GM18858 (cell line): Measurements from ENCODE around the gene UMODL1.
"Not testable (repeated sequence)": the region's sequence is repeated elsewhere in the genome, so short reads cannot be mapped to it uniquely, and the experiment has no call there.

Experiments used
- ATAC-seq: cut with Tn5 transposase; IDR thresholded peaks from one replicate; pipeline ENCODE4 v1.9.1; 2021; ENCODE audit not compliant: unreplicated experiment

UMODL1 gene

DNA sequence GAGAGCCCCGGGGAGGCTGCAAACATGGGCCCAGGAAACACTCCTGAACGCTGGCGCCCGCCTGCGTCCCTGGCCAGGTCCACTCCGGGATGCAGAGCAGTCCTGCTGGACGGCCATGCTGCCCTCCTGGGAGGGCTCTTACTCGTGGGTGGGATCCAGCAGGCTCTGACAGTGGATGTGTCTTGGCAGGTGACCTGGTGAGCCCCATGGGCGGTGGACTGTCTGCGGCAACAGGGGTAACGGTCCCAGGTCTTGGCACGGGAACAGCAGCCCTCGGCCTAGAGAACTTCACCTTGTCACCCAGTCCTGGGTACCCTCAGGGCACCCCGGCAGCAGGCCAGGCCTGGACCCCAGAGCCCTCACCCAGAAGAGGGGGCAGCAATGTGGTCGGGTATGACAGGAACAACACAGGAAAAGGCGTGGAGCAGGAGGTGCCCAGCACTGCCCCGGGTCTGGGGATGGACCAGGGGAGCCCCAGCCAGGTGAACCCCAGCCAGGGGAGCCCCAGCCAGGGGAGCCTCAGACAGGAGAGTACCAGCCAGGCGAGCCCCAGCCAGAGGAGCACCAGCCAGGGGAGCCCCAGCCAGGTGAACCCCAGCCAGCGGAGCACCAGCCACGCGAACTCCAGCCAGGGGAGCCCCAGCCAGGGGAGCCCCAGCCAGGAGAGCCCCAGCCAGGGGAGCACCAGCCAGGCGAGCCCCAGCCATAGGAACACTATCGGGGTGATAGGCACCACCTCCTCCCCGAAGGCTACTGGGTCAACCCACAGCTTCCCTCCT, 39.8 kb downstream of the UMODL1 start:
- ATAC-seq: no peak

DNA sequence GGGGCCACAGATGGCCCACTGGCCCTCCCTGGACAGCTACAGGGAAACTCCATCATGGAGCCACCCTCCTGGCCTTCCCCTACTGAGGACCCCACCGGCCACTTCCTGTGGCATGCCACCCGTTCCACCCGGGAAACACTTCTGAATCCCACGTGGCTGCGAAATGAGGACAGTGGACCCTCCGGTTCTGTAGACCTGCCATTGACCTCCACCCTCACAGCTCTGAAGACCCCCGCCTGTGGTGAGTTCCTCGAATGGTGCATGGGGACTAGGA, 40.3 kb downstream of the UMODL1 start:
- no peak for ATAC-seq

DNA sequence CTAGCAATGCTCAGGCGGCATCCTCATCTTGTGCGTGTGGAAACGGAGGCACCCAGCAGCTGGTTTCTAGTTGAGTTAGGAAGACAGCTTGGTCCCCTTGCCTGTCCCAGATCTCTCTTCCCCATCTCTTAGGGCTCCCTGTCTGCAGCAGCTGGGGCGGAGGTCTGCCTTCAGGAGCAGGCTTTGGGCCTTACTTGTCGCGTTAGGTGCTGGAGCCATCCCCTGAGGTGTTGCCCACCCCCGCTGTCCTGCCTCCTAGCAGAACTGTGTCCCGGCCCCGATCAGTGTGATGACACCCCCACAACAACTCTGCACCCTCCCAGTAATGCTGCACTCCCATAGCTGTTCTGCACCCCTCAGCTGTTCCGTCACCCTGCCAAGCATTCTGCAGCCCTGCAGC, 40.7 kb downstream of the UMODL1 start:
- no peak for ATAC-seq

DNA sequence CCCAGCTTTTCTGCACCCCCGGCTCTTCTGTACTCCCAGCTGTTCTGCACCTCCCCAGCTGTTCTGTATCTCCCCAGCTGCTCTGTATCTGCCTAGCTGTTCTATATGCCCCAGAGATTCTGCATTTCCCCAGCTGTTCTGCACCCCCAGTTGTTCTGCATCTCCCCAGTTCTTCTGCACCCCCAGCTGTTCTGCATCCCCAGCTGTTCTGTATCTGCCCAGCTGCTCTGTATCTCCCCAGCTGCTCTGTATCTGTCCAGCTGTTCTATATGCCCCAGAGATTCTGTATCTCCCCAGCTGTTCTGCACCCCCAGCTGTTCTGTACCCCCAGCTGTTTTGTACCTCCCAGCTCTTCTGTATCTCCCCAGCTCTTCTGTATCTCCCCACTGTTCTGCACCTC, 41.1 kb downstream of the UMODL1 start:
- no peak for ATAC-seq

DNA sequence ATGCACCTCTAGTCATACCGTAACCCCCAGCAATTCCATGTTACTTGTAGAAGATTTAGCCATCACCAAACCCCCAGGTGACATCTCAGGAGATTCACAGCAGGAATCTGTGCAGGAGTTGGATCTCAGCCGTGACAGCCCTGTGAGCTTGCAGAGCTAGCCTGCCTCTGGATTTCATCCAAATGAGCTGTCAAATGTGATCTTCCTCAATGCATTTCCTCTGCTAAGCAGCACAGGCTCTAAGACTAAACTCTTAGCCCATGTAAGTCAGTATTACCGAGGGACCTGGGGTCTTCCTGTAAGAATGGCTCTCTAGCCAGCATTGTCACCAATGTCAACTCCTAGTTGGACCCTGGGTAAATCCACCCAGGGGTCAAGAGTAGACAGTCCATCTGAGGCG, 41.7 kb downstream of the UMODL1 start:
- ATAC-seq: no peak

DNA sequence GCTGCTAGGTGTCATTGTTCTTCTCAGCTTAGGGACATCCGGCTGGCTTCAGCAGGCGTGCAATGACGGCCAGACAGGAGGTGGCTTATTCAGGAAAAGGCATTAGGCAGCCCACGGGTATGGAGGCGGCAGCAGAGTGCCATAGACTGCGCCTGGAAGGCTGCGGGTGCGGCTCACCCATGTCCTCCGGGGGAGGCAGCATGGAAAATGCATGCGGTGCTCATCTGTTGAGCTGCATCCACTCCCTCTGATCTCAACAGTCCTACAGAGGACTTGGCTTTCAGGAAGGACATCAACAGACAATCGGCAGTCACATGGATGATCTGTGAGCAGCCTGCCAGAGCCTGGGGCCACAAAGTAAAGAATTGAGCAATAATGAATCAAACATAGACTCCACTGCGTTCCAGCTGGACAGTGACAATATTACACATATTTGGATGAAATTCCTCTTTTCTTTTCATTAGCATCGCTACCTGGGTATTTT, 42.9 kb downstream of the UMODL1 start:
- ATAC-seq: no peak

DNA sequence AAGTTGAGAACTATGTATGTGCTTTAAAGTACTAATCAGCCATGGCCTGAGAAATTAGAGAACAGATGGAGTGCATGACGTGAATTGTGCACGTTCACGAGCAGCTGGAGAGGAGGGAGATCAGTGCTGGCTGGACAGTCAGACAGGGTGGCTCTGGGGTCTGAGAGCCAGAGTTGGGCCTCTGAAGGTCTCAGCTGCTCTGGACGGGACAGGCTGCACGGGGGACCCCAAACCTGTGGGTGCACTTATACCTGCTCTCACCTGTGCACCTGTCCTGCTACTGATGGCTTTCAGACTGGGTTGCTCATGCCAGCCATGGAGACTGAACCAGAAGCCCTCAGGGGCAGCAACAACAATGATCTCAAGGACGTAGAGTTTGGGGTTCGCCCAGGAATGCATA, 43.5 kb downstream of the UMODL1 start:
- no peak for ATAC-seq

DNA sequence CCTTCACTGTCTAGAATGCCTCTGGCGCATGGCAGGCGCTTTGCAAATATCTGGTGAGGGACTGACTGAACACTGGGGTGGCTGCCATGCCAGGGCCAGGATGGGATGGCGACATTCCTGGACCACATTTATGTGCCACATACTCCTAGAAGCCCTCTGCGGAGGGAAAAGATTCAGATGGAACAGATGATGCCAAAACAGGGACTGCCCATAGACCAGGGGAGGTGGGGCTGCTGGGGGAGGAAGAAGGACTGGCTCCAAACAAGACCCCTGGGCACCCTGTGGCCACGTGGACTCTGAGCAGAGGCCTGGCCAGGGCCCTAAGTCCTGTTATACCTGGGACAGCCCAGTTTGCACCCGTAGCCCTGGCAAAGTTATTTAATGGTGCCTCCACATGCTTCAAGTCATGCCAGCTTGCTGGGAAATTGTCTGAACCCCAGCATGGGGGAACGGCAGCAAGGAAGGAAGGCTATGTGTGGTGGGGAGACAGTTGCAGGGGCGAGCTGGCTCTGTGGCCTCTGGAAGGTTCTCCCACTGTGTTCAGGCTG, 44.1 kb downstream of the UMODL1 start:
- ATAC-seq: no peak

DNA sequence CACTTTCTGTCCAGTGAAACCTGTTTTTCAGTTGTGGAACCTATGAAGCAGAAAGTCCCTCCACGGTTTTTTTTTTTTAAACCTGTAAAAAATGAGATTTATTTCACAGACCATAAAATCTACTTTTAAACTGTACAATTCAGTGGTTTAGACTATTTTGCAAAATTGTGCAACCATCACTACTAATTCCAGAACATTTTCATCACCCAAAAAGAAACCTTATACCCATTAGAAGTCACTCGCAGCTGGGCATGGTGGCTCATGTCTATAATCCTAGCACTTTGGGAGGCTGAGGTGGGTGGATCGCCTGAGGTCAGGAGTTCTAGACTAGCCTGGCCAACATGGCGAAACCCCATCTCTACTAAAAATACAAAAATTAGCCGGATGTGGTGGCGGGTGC, 45.4 kb downstream of the UMODL1 start:
- not testable (repeated sequence) for ATAC-seq

DNA sequence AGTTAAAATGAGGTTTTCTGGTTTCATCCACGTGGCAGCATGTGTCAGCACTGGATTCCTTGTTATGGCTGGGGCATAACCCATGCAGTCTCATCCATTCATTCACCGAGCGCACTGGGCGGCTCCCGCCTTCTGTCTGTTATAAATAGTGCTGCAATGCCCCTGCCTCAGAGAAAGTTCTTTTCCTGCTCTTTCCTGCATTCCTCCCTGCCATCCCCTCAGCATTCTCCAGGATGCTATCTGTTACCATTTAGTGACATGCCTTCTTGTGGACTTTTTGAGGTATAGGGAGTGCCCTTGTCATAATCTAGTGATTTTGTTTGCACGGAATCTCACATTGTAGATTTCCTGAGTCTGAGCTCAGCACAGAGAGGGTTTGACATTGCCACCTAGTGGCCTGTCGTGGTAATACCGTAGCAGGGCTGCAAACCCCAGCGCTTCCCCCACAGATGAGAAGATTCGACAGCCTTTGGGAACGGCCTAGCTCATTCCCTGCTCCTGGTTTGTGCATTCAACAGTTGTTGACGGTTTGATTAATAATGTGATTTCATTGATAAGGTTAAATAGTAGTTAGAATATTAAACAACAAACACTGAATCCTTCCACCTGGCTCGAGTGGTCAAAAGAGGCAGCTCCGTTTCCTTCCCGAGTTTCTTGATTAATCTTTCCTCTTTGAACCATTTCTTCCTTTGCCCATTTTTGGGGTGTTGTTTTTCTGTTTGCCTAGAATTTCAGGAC, 46.3 kb downstream of the UMODL1 start:
- ATAC-seq: no peak

DNA sequence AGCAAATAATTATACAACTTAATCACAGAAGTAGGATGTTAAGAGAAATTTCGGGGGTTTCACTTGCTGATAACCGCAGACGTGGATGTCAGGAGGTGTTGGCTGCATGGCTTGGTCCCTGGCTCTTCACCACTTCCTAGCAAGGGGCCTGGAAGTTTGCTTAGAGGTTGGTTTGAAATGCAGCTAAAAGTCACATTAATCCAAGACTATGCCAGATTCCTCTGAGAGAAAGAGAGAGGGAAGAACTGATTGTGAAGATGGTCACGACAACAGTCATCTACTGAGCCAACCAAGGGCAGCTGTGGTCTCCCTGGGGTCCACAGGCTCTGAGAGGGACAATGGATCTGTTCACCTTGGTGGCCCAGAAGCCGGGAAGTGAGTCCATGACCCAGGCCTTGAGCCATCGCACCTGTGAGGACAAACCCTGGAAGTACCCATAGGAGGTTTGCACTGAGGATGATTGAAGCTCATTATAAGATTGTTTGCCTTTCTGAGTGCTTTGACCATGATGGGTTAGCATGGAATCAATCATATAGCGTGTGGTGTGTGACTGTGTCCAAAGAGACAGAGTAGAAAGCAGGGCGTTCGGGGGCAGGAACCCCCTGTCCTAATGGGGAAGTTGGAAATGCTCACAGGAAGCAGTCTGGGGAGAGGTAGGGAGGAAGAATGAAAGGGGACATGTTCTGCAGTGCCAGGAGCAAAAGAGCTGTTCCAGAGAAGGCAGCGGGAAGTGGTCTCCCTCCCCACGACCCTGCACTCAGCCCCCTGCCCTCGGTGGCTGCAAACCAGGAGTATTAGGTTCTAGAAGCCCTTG, 47.1 kb downstream of the UMODL1 start:
- no peak for ATAC-seq

DNA sequence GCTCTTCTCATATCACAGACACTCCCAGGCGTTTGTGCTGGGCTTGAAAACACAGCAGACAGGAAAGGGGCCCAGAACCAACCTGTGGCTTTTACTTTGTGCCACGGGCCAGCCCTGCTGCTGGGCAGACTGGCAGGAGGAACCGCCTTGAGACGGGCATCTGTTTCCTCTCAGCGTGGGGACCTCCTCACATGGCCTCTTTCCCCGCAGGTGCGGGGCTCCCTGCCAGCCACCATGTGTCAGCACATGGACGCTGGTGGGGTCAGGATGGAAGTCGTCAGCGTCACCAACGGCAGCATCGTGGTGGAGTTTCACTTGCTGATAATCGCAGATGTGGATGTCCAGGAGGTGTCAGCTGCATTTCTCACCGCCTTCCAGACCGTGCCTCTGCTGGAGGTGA, 47.8 kb downstream of the UMODL1 start:
- no peak for ATAC-seq

DNA sequence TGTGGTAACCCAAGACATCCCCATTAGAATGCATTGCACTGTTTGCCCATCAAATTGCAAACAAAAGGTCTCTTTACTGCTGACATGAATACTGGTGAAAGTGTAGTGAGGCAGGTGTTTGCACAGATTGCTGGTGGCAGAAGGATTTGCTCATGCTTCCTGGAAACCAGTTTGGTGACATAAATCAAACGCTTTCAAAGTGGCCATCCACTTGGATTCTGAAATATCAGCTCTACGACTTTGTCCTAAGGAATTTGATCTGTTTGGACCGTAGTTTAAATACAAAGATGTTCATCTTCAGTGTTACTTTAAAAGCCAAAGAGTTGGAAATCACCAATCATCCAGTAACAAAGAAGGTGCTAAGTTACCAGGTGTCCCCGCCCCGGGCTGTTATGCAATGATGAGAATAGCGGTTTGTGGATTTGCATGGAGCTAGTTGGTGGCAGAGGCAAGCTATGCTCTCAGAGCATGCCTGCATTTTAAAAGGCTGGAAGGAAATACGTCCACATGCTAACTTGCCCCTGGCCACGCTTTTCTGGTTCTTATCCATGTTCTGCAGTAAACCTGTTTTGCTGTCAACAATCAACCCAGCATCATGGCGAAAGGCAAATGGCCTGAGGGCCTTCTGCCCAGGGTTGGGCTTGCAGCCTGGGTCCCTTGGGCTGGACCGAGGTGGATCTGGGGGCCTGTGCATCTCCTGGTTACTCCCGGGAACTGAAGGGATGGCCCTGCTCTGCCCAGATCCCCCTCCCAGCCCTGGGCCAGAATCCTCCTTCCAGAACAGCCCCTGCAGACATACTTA, 49.2 kb downstream of the UMODL1 start:
- ATAC-seq: peak; percentile 43

DNA sequence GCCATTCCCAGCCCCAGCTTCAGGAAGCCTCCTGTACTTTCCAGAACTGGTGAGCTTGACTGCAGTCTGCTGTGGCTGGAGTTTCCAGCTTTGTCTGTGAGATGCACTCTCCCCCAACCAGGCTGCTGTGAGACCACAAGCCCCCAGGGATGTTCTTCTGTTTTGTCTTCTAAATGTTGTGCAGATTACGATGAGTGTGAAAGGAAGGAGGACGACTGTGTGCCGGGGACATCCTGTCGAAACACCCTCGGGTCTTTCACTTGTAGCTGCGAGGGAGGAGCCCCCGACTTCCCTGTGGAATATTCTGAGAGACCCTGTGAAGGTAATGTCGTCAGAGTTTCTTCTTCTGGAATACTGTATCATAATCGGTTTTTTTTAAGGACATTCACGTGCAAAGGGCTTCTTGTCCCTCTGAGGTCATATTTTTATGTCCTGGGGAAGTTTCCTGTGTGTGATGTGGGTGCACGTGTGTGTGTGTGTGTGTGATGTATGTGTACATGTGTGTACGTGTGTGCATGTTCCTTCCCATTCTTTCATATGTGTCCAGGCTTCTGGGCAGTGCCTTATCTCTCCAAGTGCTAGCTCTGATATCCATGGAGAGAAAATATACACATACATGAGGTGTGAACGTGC, 49.9 kb downstream of the UMODL1 start:
- no peak for ATAC-seq

DNA sequence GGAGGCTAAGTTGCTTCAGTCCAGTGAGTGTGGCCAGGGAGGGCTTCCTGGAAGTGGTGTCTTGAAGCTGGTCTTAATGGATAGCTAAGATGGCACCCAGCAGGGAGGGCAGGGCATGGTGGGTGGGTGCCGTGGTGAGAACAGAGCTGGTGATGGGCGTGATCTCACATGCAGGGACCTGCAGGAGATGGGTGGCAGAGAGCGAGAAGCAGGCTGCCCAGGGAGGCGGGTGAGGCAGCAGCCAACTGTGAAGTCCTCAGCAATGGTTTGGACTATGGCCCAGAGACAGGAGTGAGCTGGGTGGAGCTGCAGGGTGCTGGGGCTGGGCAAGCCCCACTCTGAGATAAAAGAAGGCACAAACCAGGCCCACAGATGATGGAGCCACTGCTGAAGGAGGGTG, 50.7 kb downstream of the UMODL1 start:
- ATAC-seq: no peak

DNA sequence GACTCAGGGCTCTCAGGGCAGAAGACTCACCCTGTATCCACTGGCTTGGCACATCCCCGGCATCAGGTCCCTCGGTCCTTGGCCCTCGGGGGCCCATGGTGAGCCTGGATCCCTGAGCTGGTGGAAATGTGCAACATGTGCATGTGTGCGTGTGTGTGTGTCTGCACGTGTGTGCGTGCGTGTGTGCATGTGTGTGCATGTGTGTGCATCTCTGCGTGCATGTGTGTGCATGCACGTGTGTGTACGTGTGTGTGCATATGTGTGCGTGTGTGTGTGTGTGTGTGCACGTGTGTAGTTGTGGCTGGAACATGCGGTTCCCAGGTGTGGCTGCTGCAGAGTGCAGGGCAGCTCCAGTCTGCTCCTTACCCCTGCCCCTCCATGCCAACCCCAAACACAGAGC, 51.3 kb downstream of the UMODL1 start:
- ATAC-seq: no peak

DNA sequence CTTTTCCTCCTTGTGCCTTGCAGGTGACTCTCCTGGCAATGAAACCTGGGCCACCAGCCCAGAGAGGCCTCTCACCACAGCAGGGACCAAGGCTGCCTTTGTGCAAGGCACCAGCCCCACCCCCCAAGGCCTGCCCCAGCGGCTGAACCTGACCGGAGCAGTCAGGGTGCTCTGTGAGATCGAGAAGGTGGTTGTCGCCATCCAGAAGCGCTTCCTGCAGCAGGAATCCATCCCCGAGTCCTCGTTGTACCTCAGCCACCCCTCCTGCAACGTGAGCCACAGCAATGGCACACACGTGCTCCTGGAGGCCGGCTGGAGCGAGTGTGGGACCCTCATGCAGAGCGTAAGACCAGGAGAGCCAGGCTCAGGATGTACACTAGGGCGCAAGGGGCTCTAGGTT, 51.7 kb downstream of the UMODL1 start:
- no peak for ATAC-seq

DNA sequence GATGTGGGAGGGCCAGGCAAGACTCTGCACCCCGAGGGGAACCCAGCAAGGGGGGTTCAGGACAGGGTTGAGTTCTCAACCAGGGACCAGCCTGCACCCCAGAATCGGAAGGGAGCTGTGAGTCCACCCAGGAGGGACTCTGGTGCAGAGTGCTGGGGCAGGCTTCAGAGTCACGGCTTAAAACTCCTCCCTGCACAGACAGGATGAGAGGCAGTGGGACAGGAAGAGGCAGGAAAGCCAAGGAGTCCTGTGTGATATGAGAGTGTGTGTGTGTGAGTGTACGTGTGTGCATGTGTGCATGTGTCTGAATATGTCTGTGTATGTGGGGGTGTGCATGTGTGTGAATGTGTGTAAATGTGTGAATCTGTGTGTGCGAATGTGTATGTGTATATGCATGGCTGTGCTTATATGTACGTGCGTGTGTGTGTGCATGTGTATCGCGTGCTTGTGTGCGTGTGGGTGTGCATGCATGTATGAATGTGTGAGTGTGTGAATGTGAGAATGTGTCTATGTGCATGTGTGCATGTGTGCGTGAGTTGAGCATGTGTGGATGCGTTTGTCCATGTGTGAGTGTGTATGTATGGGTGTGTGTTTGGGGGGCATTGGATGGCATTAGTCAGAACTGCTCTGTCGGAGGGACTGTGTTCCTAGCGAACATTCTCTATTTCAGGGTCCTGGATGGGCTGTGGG, 52.2 kb downstream of the UMODL1 start:
- no peak for ATAC-seq

DNA sequence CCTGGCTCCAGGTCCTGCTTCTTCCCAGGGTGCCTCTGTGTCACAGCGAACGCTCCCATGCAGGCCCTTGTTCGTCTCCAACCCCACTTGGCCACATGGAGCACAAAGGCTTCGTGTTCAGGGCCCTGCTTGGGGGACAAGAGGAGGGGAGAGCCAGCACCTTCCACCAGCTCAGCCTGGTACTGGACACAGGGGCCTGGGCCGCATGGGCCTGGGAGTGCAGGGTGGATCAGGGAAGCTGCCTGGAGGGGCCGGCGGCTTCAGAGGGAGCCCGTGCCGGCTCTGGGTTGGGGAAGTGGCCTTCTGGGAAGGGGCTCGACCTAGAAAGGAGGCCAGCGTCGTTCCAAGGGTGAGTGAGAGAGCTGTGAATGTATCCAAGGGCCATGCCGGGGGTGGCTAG, 53.0 kb downstream of the UMODL1 start:
- ATAC-seq: no peak
